ENCODE results near the gene GPR3. TPM values are rescaled to one million over a fixed set of nuclear protein-coding genes. Genes with fewer than 3 reads are reported as not detected.

Gene GPR3
- total RNA-seq, 1 experiment from 2014 or later: 0.95 TPM

- no peaks in the 10 kb centered on the region for H3K9me3 ChIP-seq (ENCODE audit: control insufficient read depth, insufficient read depth, low read depth, low read length)
- H3K36me3 ChIP-seq (ENCODE audit: control insufficient read depth, insufficient read depth, low read length): no peaks in the 10 kb centered on the region; the same call in 1 of the 2 replicates
- H3K27me3 ChIP-seq (ENCODE audit: control insufficient read depth, insufficient read depth, low read length): no peaks in the 10 kb centered on the region
- peak overlapping the region; percentile 74 to 77 for H3K4me3 ChIP-seq (ENCODE audit: low read depth in 2 of 2, low read length in 2 of 2)
- ChIA-PET CTCF (interaction anchor here (0.5 to 2.3 kb wide), 15 partner anchors 8 to 1196 kb away, joined by 3 to 16 read pairs (median 6); partner anchors contain the start of genes SLC9A1 and ZNF593), POLR2A (interaction anchor here (0.6 to 1.0 kb wide), 4 partner anchors 10 to 209 kb away, joined by 3 to 10 read pairs (median 3); no protein-coding TSS in a partner anchor)
- peaks cover 15% of the 10 kb centered on the region for H3K4me1 ChIP-seq (ENCODE audit: control insufficient read depth, insufficient read depth, low read length)
- intact Hi-C loops (cut with micrococcal nuclease; ENCODE audit: unreplicated experiment): no loop called here
- in situ Hi-C loops (cut with HindIII; ENCODE audit: low pct_unique_long_range_greater_than_20kb, low sequenced_read_pairs): no loop called here
- DNase-seq (ENCODE audit: low read depth, low spot score) (peak; percentile 87), ATAC-seq (peak; percentile 86)
- no peak for TF ChIP-seq CTCF (IDR thresholded peaks at IDR 0.05)
- TF ChIP-seq TCF7L2 (IDR thresholded peaks at IDR 0.05; ENCODE audit: low read depth, low read length): no peak
- TF ChIP-seq SIN3A (IDR thresholded peaks at IDR 0.05; ENCODE audit: borderline replicate concordance, insufficient read depth, low read depth, low read length): no peak
- TF ChIP-seq POLR2AphosphoS5 (IDR thresholded peaks at IDR 0.05; ENCODE audit: low read depth, low read length): no peak; the same call in 1 of the 2 replicates
- TF ChIP-seq REST (IDR thresholded peaks at IDR 0.05; ENCODE audit: insufficient read depth in 1 of 2, low read depth in 2 of 2, low read length in 1 of 2): no peak
- H3K27ac ChIP-seq (ENCODE audit: low read length): peak overlapping the region; percentile 82
- no TSS peak for BruUV-seq (replicated peaks)
Observed at GRCh38 chr1:27365372-27366112, 26.9 kb upstream of the GPR3 start.

- H3K27ac ChIP-seq (ENCODE audit: low read length): peak overlapping the region; percentile 82
- in situ Hi-C loops (cut with HindIII; ENCODE audit: low pct_unique_long_range_greater_than_20kb, low sequenced_read_pairs): no loop called here
- ATAC-seq: peak; percentile 87
- ChIA-PET POLR2A (interaction anchor here (0.6 to 1.0 kb wide), 4 partner anchors 9 to 304 kb away, joined by 3 to 4 read pairs (median 3); no protein-coding TSS in a partner anchor), CTCF (interaction anchor here (0.6 to 2.3 kb wide), 12 partner anchors 8 to 1197 kb away, joined by 3 to 16 read pairs (median 6); partner anchors contain the start of gene ZNF593)
- H3K36me3 ChIP-seq (ENCODE audit: control insufficient read depth, insufficient read depth, low read length): no peaks in the 10 kb centered on the region; the same call in 1 of the 2 replicates
- peaks cover 15% of the 10 kb centered on the region for H3K4me1 ChIP-seq (ENCODE audit: control insufficient read depth, insufficient read depth, low read length)
- intact Hi-C loops (cut with micrococcal nuclease; ENCODE audit: unreplicated experiment): no loop called here
- no peak for DNase-seq (ENCODE audit: low read depth, low spot score)
- BruUV-seq (replicated peaks): no TSS peak
- no peaks in the 10 kb centered on the region for H3K27me3 ChIP-seq (ENCODE audit: control insufficient read depth, insufficient read depth, low read length)
- H3K9me3 ChIP-seq (ENCODE audit: control insufficient read depth, insufficient read depth, low read depth, low read length): no peaks in the 10 kb centered on the region
- peak overlapping the region; percentile 74 to 77 for H3K4me3 ChIP-seq (ENCODE audit: low read depth in 2 of 2, low read length in 2 of 2)
- TF ChIP-seq POLR2AphosphoS5 (IDR thresholded peaks at IDR 0.05; ENCODE audit: low read depth, low read length) (no peak), SIN3A (IDR thresholded peaks at IDR 0.05; ENCODE audit: borderline replicate concordance, insufficient read depth, low read depth, low read length) (0 out of 2 replicates have a peak, but pooled peaks have one; percentile 11), TCF7L2 (IDR thresholded peaks at IDR 0.05; ENCODE audit: low read depth, low read length) (no peak)
Observed at GRCh38 chr1:27366113-27366410, 26.4 kb upstream of the GPR3 start.

Data from Panc1 (cell line).